Fibroblast of mammary gland (primary cell): ENCODE measurements around the gene RASL11A.

Source experiments
- DNase-seq: peaks from one replicate; pipeline ENCODE4 v3.0.0-alpha.2; 2010; ENCODE audit warnings: low read depth
- H3K4me3 ChIP-seq: 2 replicates; pipeline ENCODE4 v1.5.1; 2011; ENCODE audit warnings: low read depth, mild to moderate bottlenecking, low read length, moderate library complexity; ENCODE audit not compliant: control insufficient read depth
- TF ChIP-seq, protein P1 (sequence below): conservative IDR thresholded peaks from 2 replicates; pipeline ENCODE4 v1.5.1; 2011; ENCODE audit warnings: low read depth, low read length, inconsistent platforms; ENCODE audit not compliant: control insufficient read depth, insufficient read depth

The RASL11A gene

DNA sequence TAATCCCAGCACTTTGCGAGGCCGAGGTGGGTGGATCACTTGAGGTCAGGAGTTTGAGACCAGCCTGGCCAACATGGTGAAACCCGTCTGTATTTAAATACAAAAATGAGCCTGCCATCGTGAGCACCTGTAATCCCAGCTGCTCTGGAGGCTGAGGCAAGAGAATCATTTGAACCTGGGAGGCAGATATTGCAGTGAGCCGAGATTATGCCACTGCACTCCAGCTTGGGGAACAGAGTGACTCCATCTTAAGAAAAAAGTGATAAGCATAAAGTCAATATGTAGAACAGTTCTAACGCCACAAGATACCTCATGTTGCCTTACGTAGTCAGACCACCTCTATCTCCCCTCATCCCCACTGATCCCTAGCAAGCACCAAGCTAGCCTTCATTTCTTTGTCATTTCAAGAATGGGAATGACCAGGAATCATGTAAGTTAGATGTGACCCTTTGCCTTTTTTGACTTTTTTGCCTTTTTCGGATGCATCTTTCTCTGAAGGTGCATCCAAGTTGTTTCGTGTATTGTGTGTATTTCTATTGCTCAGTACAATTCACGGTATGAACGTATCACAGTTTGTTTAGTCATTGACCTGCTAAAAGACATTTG is 12.9 kb upstream of the RASL11A start:
- no peak overlapping the region for H3K4me3 ChIP-seq
- TF ChIP-seq, protein P1, sequence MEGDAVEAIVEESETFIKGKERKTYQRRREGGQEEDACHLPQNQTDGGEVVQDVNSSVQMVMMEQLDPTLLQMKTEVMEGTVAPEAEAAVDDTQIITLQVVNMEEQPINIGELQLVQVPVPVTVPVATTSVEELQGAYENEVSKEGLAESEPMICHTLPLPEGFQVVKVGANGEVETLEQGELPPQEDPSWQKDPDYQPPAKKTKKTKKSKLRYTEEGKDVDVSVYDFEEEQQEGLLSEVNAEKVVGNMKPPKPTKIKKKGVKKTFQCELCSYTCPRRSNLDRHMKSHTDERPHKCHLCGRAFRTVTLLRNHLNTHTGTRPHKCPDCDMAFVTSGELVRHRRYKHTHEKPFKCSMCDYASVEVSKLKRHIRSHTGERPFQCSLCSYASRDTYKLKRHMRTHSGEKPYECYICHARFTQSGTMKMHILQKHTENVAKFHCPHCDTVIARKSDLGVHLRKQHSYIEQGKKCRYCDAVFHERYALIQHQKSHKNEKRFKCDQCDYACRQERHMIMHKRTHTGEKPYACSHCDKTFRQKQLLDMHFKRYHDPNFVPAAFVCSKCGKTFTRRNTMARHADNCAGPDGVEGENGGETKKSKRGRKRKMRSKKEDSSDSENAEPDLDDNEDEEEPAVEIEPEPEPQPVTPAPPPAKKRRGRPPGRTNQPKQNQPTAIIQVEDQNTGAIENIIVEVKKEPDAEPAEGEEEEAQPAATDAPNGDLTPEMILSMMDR: no peak
- DNase-seq: no peak

GRCh38 chr13:27258637-27259386 is 11.8 kb upstream of the RASL11A start:
- DNase-seq: no peak
- TF ChIP-seq, protein P1: no peak

DNA sequence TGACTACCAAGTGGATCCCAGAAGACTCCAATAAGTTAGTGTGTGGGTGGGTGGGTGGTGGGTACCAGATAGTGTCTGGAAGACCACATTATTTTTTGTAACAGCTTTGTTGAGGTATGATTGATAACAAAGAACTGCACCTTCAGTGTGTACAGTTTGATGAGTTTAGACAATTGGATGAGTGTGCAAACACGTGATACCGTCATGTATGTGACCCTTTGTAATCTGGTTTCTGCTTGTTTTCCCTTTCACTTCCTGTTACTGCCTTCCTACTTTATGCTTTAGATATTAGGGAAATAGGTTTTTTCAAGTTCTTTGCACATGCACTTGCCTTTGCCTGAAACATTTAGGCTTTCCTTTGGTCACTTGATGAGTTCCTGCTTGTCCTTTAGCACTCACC is 10.8 kb upstream of the RASL11A start:
- TF ChIP-seq, protein P1: no peak
- DNase-seq: no peak

More at GRCh38 chr13:27258637-27259386, 11.8 kb upstream of the RASL11A start:
- no peak overlapping the region for H3K4me3 ChIP-seq

DNA sequence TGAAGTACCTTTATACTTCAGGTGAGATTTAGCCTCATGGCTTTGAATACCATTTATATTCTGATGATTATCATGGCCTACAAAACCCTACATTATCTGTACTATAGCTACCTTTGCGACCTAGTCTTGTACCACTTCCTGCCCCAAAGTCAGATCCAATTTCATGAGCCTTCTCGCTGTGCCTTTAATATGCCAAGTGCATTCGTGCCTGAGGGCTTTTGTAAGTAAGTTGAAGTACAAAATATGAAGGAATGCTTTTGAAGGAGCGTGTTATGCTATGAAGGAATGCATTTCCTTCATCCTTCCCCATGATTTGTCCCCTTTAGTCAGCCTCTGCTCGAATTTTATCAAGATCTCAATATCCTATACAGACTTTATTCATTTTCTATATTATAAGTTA is 9.2 kb upstream of the RASL11A start:
- no peak overlapping the region for H3K4me3 ChIP-seq
- no peak for DNase-seq
- TF ChIP-seq, protein P1: no peak

More for the DNA sequence above, 10.8 kb upstream of the RASL11A start:
- H3K4me3 ChIP-seq: no peak overlapping the region

GRCh38 chr13:27263438-27263837 is 7.2 kb upstream of the RASL11A start:
- TF ChIP-seq, protein P1: no peak
- no peak overlapping the region for H3K4me3 ChIP-seq
- DNase-seq: no peak

- H3K4me3 ChIP-seq: no peak overlapping the region
- DNase-seq: peak; percentile 78
- TF ChIP-seq, protein P1: no peak
These were observed 6.4 kb upstream of the RASL11A start for GRCh38 chr13:27264181-27264580.

DNA sequence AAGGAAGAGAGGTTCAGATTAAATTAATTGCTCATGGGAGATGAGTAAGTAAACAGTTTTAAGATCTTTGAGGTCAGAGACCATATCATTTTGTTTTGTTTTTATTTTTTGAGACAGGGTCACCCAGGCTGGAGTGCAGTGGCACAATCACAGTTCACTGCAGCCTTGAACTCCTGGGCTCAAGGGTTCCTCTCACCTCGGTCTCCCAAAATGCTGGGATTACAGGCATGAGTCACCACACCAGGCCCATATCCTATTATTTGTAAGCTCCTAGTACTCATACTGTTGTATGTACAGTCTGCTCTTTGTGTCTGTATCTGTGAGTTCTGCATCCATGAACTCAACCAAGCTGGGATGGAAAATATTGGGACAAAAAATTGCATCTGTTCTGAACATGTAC is 6.0 kb upstream of the RASL11A start:
- TF ChIP-seq, protein P1: no peak
- H3K4me3 ChIP-seq: no peak overlapping the region
- DNase-seq: no peak
